SK-N-SH treated with all-trans-retinoic acid at 6 μM for 48 hours (cell line): ENCODE data around the gene GP1BB.

ENCODE experiments used
- ATAC-seq: fragments of 200-7000 bp; cut with Tn5 transposase; 3 replicates; pipeline ENCODE4 v1.9.1; 2020; ENCODE audit warnings: mild to moderate bottlenecking, moderate library complexity
- BACH2 ChIP-seq: fragments of 250-450 bp; sonication (Bioruptor Pico); IDR thresholded peaks from 2 replicates; pipeline ENCODE4 v1.9.0; 2021; ENCODE audit warnings: mild to moderate bottlenecking, borderline replicate concordance
- CSDC2 ChIP-seq: fragments of 250-450 bp; sonication (Bioruptor Pico); IDR thresholded peaks from 2 replicates; pipeline ENCODE4 v1.5.0; 2020; ENCODE audit warnings: mild to moderate bottlenecking, moderate library complexity
- ESRRG ChIP-seq: fragments of 250-450 bp; sonication (Bioruptor Pico); IDR thresholded peaks from 2 replicates; pipeline ENCODE4 v1.6.1; 2021; ENCODE audit warnings: mild to moderate bottlenecking
- GLIS3 ChIP-seq: fragments of 250-450 bp; sonication (Bioruptor Pico); IDR thresholded peaks from 2 replicates; pipeline ENCODE4 v1.5.0; 2020; ENCODE audit warnings: mild to moderate bottlenecking, moderate library complexity
- ISL1 ChIP-seq: fragments of 250-450 bp; sonication (Bioruptor Pico); IDR thresholded peaks from 2 replicates; pipeline ENCODE4 v2.1.2; 2022; ENCODE audit warnings: mild to moderate bottlenecking, moderate library complexity
- OSR1 ChIP-seq: fragments of 250-450 bp; sonication (Bioruptor Pico); IDR thresholded peaks from 2 replicates; pipeline ENCODE4 v1.8.0; 2022; ENCODE audit warnings: moderate library complexity, mild to moderate bottlenecking, inconsistent platforms
- PPARA ChIP-seq: fragments of 250-450 bp; sonication (Bioruptor Pico); IDR thresholded peaks from 2 replicates; pipeline ENCODE4 v1.5.0; 2020; ENCODE audit warnings: mild to moderate bottlenecking, borderline replicate concordance
- RARB ChIP-seq: fragments of 250-450 bp; sonication (Bioruptor Pico); IDR thresholded peaks from 2 replicates; pipeline ENCODE4 v1.8.0; 2021; ENCODE audit warnings: mild to moderate bottlenecking, moderate library complexity
- SNAI2 ChIP-seq: fragments of 250-450 bp; sonication (Bioruptor Pico); IDR thresholded peaks from 2 replicates; pipeline ENCODE4 v1.5.0; 2020; ENCODE audit warnings: mild to moderate bottlenecking, moderate library complexity
- TCF4 ChIP-seq: fragments of 250-450 bp; sonication (Bioruptor Pico); IDR thresholded peaks from 2 replicates; pipeline ENCODE4 v1.8.0; 2021; ENCODE audit warnings: mild to moderate bottlenecking, moderate library complexity, borderline replicate concordance
- TOX ChIP-seq: fragments of 250-450 bp; sonication (Bioruptor Pico); IDR thresholded peaks from 2 replicates; pipeline ENCODE4 v1.8.0; 2021; ENCODE audit warnings: mild to moderate bottlenecking, moderate library complexity, borderline replicate concordance
- ZC3H10 ChIP-seq: fragments of 250-450 bp; sonication (Bioruptor Pico); IDR thresholded peaks from 2 replicates; pipeline ENCODE4 v1.5.1; 2021; ENCODE audit warnings: mild to moderate bottlenecking, moderate library complexity
- ZFP3 ChIP-seq: fragments of 250-450 bp; sonication (Bioruptor Pico); IDR thresholded peaks from 2 replicates; pipeline ENCODE4 v1.5.0; 2020; ENCODE audit warnings: mild to moderate bottlenecking, moderate library complexity
- ZFP30 ChIP-seq: fragments of 450-650 bp; formaldehyde crosslinking; IDR thresholded peaks from 2 replicates; pipeline ENCODE4 v1.5.0; 2022; ENCODE audit warnings: mild to moderate bottlenecking, moderate library complexity
- ZNF565 ChIP-seq: fragments of 450-650 bp; formaldehyde crosslinking; conservative IDR thresholded peaks from 2 replicates; pipeline ENCODE4 v1.5.0; 2020; ENCODE audit warnings: low read depth, mild to moderate bottlenecking, moderate library complexity
- ZNF70 ChIP-seq: fragments of 450-650 bp; formaldehyde crosslinking; IDR thresholded peaks from 2 replicates; pipeline ENCODE4 v1.5.0; 2020; ENCODE audit warnings: mild to moderate bottlenecking, moderate library complexity
- ZNF8 ChIP-seq: fragments of 450-650 bp; formaldehyde crosslinking; IDR thresholded peaks from 2 replicates; pipeline ENCODE4 v1.5.0; 2020; ENCODE audit warnings: mild to moderate bottlenecking, moderate library complexity
- TF ChIP-seq, protein P1 (sequence below): fragments of 250-450 bp; sonication (Bioruptor Pico); IDR thresholded peaks from 2 replicates; pipeline ENCODE4 v1.5.1; 2021; ENCODE audit warnings: mild to moderate bottlenecking, moderate library complexity
- TF ChIP-seq, protein P2 (sequence below): fragments of 250-450 bp; sonication (Bioruptor Pico); IDR thresholded peaks from 2 replicates; pipeline ENCODE4 v1.5.1; 2020; ENCODE audit warnings: low read depth, mild to moderate bottlenecking, moderate library complexity
- TF ChIP-seq, protein P3 (sequence below): fragments of 250-450 bp; sonication (Bioruptor Pico); IDR thresholded peaks from 2 replicates; pipeline ENCODE4 v1.8.0; 2020; ENCODE audit warnings: mild to moderate bottlenecking, moderate library complexity, borderline replicate concordance
- TF ChIP-seq, protein P4 (sequence below): fragments of 250-450 bp; sonication (Bioruptor Pico); IDR thresholded peaks from 2 replicates; pipeline ENCODE4 v1.5.0; 2020; ENCODE audit warnings: mild to moderate bottlenecking, moderate library complexity

The GP1BB gene

DNA sequence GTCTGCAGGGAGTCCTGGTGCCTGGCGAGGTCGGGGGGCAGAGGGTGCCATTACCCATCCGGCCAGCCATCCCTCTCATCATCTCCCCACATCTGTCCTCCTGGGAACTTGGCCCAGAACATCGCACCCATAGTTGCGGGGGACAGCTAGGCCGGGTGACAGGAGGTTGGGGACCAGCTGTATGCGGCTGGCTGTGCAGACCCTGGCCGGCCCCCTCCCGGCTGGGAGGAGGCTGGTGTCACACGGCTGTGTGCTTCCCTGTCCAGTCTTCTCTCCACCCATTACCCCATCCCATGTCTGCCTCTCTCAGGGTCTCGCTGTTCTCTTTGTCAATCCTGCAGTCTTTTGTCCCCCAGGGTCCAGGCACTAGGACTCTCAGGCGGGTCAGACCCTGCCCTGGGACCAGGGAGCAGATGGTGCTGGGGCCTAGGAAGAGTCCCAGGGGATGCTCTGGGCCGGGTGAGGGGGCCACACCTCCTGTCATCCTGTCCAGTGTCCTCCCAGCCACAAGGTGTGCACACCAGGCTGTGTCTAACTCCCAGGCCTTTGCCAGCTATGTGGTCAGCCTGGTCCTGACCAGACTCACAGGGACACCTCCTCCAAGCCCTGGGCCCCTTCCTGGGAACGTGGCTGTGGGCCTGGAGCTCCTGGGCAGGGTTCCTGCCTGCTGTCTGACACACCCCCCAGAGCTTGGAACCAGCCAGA is 30.8 kb downstream of the GP1BB start:
- ATAC-seq = no peak
- TF ChIP-seq ZFP30 (CRISPR knock-in tag) (no peak), ZC3H10 (CRISPR knock-in tag) (no peak), RARB (CRISPR knock-in tag) (no peak), ZNF8 (CRISPR knock-in tag) (no peak), TCF4 (no peak), OSR1 (CRISPR knock-in tag) (no peak), ESRRG (CRISPR knock-in tag) (no peak), ZNF565 (no peak), GLIS3 (CRISPR knock-in tag) (no peak), ZFP3 (no peak), BACH2 (CRISPR knock-in tag) (no peak), TOX (CRISPR knock-in tag) (no peak), ZNF70 (CRISPR knock-in tag) (no peak), CSDC2 (CRISPR knock-in tag) (no peak), SNAI2 (CRISPR knock-in tag) (no peak), ISL1 (no peak)
- TF ChIP-seq, protein P1, sequence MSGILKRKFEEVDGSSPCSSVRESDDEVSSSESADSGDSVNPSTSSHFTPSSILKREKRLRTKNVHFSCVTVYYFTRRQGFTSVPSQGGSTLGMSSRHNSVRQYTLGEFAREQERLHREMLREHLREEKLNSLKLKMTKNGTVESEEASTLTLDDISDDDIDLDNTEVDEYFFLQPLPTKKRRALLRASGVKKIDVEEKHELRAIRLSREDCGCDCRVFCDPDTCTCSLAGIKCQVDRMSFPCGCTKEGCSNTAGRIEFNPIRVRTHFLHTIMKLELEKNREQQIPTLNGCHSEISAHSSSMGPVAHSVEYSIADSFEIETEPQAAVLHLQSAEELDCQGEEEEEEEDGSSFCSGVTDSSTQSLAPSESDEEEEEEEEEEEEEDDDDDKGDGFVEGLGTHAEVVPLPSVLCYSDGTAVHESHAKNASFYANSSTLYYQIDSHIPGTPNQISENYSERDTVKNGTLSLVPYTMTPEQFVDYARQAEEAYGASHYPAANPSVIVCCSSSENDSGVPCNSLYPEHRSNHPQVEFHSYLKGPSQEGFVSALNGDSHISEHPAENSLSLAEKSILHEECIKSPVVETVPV (CRISPR knock-in tag) = no peak
- TF ChIP-seq, protein P2, sequence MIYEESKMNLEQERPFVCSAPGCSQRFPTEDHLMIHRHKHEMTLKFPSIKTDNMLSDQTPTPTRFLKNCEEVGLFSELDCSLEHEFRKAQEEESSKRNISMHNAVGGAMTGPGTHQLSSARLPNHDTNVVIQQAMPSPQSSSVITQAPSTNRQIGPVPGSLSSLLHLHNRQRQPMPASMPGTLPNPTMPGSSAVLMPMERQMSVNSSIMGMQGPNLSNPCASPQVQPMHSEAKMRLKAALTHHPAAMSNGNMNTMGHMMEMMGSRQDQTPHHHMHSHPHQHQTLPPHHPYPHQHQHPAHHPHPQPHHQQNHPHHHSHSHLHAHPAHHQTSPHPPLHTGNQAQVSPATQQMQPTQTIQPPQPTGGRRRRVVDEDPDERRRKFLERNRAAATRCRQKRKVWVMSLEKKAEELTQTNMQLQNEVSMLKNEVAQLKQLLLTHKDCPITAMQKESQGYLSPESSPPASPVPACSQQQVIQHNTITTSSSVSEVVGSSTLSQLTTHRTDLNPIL (CRISPR knock-in tag) = no peak
- TF ChIP-seq, protein P3, sequence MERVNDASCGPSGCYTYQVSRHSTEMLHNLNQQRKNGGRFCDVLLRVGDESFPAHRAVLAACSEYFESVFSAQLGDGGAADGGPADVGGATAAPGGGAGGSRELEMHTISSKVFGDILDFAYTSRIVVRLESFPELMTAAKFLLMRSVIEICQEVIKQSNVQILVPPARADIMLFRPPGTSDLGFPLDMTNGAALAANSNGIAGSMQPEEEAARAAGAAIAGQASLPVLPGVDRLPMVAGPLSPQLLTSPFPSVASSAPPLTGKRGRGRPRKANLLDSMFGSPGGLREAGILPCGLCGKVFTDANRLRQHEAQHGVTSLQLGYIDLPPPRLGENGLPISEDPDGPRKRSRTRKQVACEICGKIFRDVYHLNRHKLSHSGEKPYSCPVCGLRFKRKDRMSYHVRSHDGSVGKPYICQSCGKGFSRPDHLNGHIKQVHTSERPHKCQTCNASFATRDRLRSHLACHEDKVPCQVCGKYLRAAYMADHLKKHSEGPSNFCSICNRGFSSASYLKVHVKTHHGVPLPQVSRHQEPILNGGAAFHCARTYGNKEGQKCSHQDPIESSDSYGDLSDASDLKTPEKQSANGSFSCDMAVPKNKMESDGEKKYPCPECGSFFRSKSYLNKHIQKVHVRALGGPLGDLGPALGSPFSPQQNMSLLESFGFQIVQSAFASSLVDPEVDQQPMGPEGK = no peak
- TF ChIP-seq, protein P4, sequence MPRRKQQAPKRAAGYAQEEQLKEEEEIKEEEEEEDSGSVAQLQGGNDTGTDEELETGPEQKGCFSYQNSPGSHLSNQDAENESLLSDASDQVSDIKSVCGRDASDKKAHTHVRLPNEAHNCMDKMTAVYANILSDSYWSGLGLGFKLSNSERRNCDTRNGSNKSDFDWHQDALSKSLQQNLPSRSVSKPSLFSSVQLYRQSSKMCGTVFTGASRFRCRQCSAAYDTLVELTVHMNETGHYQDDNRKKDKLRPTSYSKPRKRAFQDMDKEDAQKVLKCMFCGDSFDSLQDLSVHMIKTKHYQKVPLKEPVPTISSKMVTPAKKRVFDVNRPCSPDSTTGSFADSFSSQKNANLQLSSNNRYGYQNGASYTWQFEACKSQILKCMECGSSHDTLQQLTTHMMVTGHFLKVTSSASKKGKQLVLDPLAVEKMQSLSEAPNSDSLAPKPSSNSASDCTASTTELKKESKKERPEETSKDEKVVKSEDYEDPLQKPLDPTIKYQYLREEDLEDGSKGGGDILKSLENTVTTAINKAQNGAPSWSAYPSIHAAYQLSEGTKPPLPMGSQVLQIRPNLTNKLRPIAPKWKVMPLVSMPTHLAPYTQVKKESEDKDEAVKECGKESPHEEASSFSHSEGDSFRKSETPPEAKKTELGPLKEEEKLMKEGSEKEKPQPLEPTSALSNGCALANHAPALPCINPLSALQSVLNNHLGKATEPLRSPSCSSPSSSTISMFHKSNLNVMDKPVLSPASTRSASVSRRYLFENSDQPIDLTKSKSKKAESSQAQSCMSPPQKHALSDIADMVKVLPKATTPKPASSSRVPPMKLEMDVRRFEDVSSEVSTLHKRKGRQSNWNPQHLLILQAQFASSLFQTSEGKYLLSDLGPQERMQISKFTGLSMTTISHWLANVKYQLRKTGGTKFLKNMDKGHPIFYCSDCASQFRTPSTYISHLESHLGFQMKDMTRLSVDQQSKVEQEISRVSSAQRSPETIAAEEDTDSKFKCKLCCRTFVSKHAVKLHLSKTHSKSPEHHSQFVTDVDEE (CRISPR knock-in tag) = no peak

DNA sequence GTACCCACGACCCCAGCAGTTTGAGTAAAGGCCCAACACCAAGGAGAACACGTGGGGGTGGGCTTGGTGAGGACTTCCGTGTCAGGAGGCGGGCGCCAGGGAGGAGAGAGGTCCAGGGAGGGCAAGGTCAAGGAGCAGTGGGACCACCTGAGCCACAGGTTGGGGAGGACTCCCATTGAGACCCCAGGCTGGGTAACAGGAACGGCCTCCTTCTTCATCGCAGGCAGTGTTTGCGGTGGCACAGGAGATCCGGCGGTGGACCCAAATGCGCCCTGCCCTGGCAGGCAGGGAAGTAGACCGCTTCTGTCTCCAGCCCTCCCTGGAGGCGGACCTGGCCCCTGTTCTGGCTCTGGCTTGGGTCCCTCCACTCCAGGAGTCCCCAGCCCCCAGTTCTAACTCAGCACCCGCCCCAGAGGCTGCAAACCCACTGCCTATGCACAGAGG is 31.4 kb downstream of the GP1BB start:
- TF ChIP-seq ZNF565 = no peak
- no peak for TF ChIP-seq OSR1 (CRISPR knock-in tag)
- TF ChIP-seq, protein P1 (CRISPR knock-in tag) = no peak
- TF ChIP-seq, protein P4 (CRISPR knock-in tag) = no peak
- TF ChIP-seq, protein P3 = no peak
- no peak for TF ChIP-seq ISL1
- TF ChIP-seq CSDC2 (CRISPR knock-in tag) = no peak
- TF ChIP-seq PPARA = no peak
- TF ChIP-seq RARB (CRISPR knock-in tag) = no peak
- TF ChIP-seq ZFP3 = no peak
- TF ChIP-seq, protein P2 (CRISPR knock-in tag) = no peak
- ATAC-seq = no peak
